GM12891 (cell line): Measurements from ENCODE around the gene COQ2.
"Not testable (repeated sequence)": the region's sequence is repeated elsewhere in the genome, so short reads cannot be mapped to it uniquely, and the experiment has no call there.

ENCODE experiments used
- DNase-seq: peaks from one replicate; pipeline ENCODE4 v3.0.0; 2011; ENCODE audit warnings: low spot score; ENCODE audit not compliant: insufficient read length
- FAIRE-seq: peaks from 2 replicates; lab custom pipeline; 2011; peaks lifted over from hg19 to GRCh38; lab: Jason Lieb, UNC
- PAX5 ChIP-seq: IDR thresholded peaks from 2 replicates; pipeline ENCODE4 v1.6.1; 2011; ENCODE audit warnings: low read length, moderate library complexity, mild to moderate bottlenecking; ENCODE audit not compliant: insufficient read depth, severe bottlenecking
- POLR2A ChIP-seq: IDR thresholded peaks from 2 replicates; pipeline ENCODE4 v1.6.1; 2011; ENCODE audit warnings: low read depth, low read length, control low read depth
- POLR2AphosphoS5 ChIP-seq: IDR thresholded peaks from 2 replicates; pipeline ENCODE4 v1.6.1; 2011; ENCODE audit warnings: low read depth, low read length, control low read depth
- POU2F2 ChIP-seq: IDR thresholded peaks from 2 replicates; pipeline ENCODE4 v1.6.1; 2011; ENCODE audit warnings: low read depth, mild to moderate bottlenecking, control low read depth, low read length, moderate library complexity
- SPI1 ChIP-seq: IDR thresholded peaks from 2 replicates; pipeline ENCODE4 v1.6.1; 2011; ENCODE audit warnings: low read depth, low read length, control low read depth
- TAF1 ChIP-seq: IDR thresholded peaks from 2 replicates; pipeline ENCODE4 v1.6.1; 2011; ENCODE audit warnings: low read depth, low read length, control low read depth

The COQ2 gene

GRCh38 chr4:83250687-83251446, 33.7 kb downstream of the COQ2 start:
- no peak for TF ChIP-seq POLR2AphosphoS5
- no peak for TF ChIP-seq SPI1
- DNase-seq (no peak), FAIRE-seq (peak; percentile 13)

GRCh38 chr4:83248486-83248885, 36.1 kb downstream of the COQ2 start:
- FAIRE-seq (no peak), DNase-seq (no peak)
- TF ChIP-seq TAF1 (no peak), POLR2AphosphoS5 (no peak), PAX5 (no peak), POLR2A (no peak), POU2F2 (no peak), SPI1 (no peak)

- FAIRE-seq, result no peak
- no peak for DNase-seq
- TF ChIP-seq PAX5, result no peak
- no peak for TF ChIP-seq POLR2A
- TF ChIP-seq POLR2AphosphoS5, result no peak
- no peak for TF ChIP-seq POU2F2
- TF ChIP-seq SPI1, result no peak
- no peak for TF ChIP-seq TAF1
Measured at GRCh38 chr4:83247415-83248357, 36.9 kb downstream of the COQ2 start.

GRCh38 chr4:83241132-83241531, 43.5 kb downstream of the COQ2 start:
- FAIRE-seq (no peak), DNase-seq (no peak)
- no peak for TF ChIP-seq POLR2AphosphoS5
- no peak for TF ChIP-seq POU2F2
- TF ChIP-seq PAX5, result no peak
- no peak for TF ChIP-seq POLR2A
- TF ChIP-seq TAF1, result no peak
- TF ChIP-seq SPI1, result no peak

- TF ChIP-seq SPI1, result peak; percentile 86
- TF ChIP-seq TAF1, result no peak
- no peak for TF ChIP-seq POU2F2
- DNase-seq (no peak), FAIRE-seq (peak; percentile 90)
Measured at GRCh38 chr4:83240379-83240875, 44.2 kb downstream of the COQ2 start.

- no peak for TF ChIP-seq POU2F2
- no peak for TF ChIP-seq SPI1
- no peak for TF ChIP-seq POLR2A
- TF ChIP-seq TAF1, result no peak
- no peak for TF ChIP-seq PAX5
- no peak for TF ChIP-seq POLR2AphosphoS5
- no peak for DNase-seq
- FAIRE-seq, result no peak
Measured at GRCh38 chr4:83238393-83239248, 46.0 kb downstream of the COQ2 start.

- TF ChIP-seq PAX5 (no peak), SPI1 (0 out of 2 replicates have a peak, but pooled peaks have one; percentile 17), TAF1 (no peak), POLR2AphosphoS5 (no peak), POU2F2 (no peak), POLR2A (no peak)
- FAIRE-seq (no peak), DNase-seq (no peak)
Measured at GRCh38 chr4:83237591-83237990, 47.0 kb downstream of the COQ2 start.

GRCh38 chr4:83235645-83236133, 48.9 kb downstream of the COQ2 start:
- DNase-seq, result not testable (repeated sequence)
- peak; percentile 90 for FAIRE-seq

GRCh38 chr4:83234902-83235644, 49.5 kb downstream of the COQ2 start:
- FAIRE-seq, result peak; percentile 64
- TF ChIP-seq POLR2AphosphoS5 (no peak), POU2F2 (no peak), PAX5 (no peak), TAF1 (no peak), SPI1 (no peak), POLR2A (no peak)
- DNase-seq, result no peak

GRCh38 chr4:83234387-83234786, 50.2 kb downstream of the COQ2 start:
- DNase-seq, FAIRE-seq: not testable (repeated sequence)
